ENCODE results near the gene GALNT9. TPM values are rescaled to one million over a fixed set of nuclear protein-coding genes. Genes with fewer than 3 reads are reported as not detected.

GALNT9 gene
- total and polyA plus RNA-seq, 7 experiments from 2014 or later = not detected

- CTCF ChIA-PET = interaction anchor here (0.8 to 1.5 kb wide), 2 partner anchors 139 to 220 kb away, joined by 3 to 5 read pairs; no protein-coding TSS in a partner anchor
- peaks cover 33 to 83% (median 61%) of the 10 kb centered on the region in 5 donors for H3K27me3 Mint-ChIP-seq
These were observed 44.7 kb upstream of the GALNT9 start for GRCh38 chr12:132373901-132374611.

GRCh38 chr12:132367852-132368251 lies 38.5 kb upstream of the GALNT9 start:
- Mint-ChIP-seq H3K36me3 (peaks cover 0 to 2% (median 0%) of the 10 kb centered on the region in 5 donors), H3K4me3 (no peak overlapping the region), H3K27ac (no peak overlapping the region), H3K27me3 (peaks cover 12 to 38% (median 33%) of the 10 kb centered on the region in 5 donors), H3K9me3 (peaks cover 0 to 4% (median 0%) of the 10 kb centered on the region in 11 donors), H3K4me1 (peaks cover 0 to 1% (median 0%) of the 10 kb centered on the region in 7 donors)
- H3K4me3 ChIP-seq (ENCODE audit: low read length) = no peak overlapping the region
- H3K9me3 ChIP-seq (ENCODE audit: control insufficient read depth in 2 of 3, low read length in 3 of 3) = no peaks in the 10 kb centered on the region
- no peak overlapping the region for H3K27ac ChIP-seq (ENCODE audit: low read depth, low read length)
- H3K4me1 ChIP-seq (ENCODE audit: control insufficient read depth in 2 of 2, insufficient read depth in 2 of 2, low read length in 2 of 2) = no peaks in the 10 kb centered on the region
- DNase-seq (no peak), ATAC-seq (no peak)
- intact Hi-C loops (cut with micrococcal nuclease) = no loop called here
- ChIA-PET CTCF (no interaction called here), POLR2A (no interaction called here)
- H3K27me3 ChIP-seq (ENCODE audit: control insufficient read depth in 2 of 2, insufficient read depth in 2 of 2, low read length in 2 of 2) = no peaks in the 10 kb centered on the region
- H3K36me3 ChIP-seq (ENCODE audit: control insufficient read depth in 2 of 3, insufficient read depth in 3 of 3, low read length in 3 of 3) = no peaks in the 10 kb centered on the region

More at GRCh38 chr12:132373901-132374611, 44.7 kb upstream of the GALNT9 start:
- peaks cover 0 to 4% (median 0%) of the 10 kb centered on the region in 11 donors for H3K9me3 Mint-ChIP-seq
- no peaks in the 10 kb centered on the region for H3K36me3 Mint-ChIP-seq
- Histone ChIP-seq H3K4me3 (ENCODE audit: low read length) (no peak overlapping the region), H3K9me3 (ENCODE audit: control insufficient read depth in 2 of 3, low read length in 3 of 3) (no peaks in the 10 kb centered on the region), H3K27ac (ENCODE audit: low read depth, low read length) (no peak overlapping the region), H3K27me3 (ENCODE audit: control insufficient read depth in 2 of 2, insufficient read depth in 2 of 2, low read length in 2 of 2) (peaks cover 0 to 8% of the 10 kb centered on the region in 2 donors), H3K36me3 (ENCODE audit: control insufficient read depth in 2 of 3, insufficient read depth in 3 of 3, low read length in 3 of 3) (no peaks in the 10 kb centered on the region), H3K4me1 (ENCODE audit: control insufficient read depth in 2 of 2, insufficient read depth in 2 of 2, low read length in 2 of 2) (no peaks in the 10 kb centered on the region)
- no peak for DNase-seq
- POLR2A ChIA-PET = no interaction called here
- no peak overlapping the region for H3K4me3 Mint-ChIP-seq
- H3K4me1 Mint-ChIP-seq = peaks cover 0 to 9% (median 0%) of the 10 kb centered on the region in 7 donors
- no peak overlapping the region for H3K27ac Mint-ChIP-seq
- intact Hi-C loops (cut with micrococcal nuclease) = loop anchor here in 1 of 2 donors (1.0 kb wide), 1 partner anchor 220 kb away; no protein-coding TSS in a partner anchor
- no peak for ATAC-seq

- DNase-seq (no peak), ATAC-seq (no peak)
- H3K27ac ChIP-seq (ENCODE audit: low read depth, low read length) = no peak overlapping the region
- H3K36me3 ChIP-seq (ENCODE audit: control insufficient read depth in 2 of 3, insufficient read depth in 3 of 3, low read length in 3 of 3) = no peaks in the 10 kb centered on the region
- POLR2A ChIA-PET = no interaction called here
- Mint-ChIP-seq H3K36me3 (peaks cover 0 to 2% (median 0%) of the 10 kb centered on the region in 5 donors), H3K27me3 (peaks cover 12 to 32% (median 30%) of the 10 kb centered on the region in 5 donors), H3K4me3 (no peak overlapping the region), H3K4me1 (peaks cover 0 to 1% (median 0%) of the 10 kb centered on the region in 7 donors), H3K27ac (no peak overlapping the region), H3K9me3 (peaks cover 0 to 4% (median 0%) of the 10 kb centered on the region in 11 donors)
- no peaks in the 10 kb centered on the region for H3K4me1 ChIP-seq (ENCODE audit: control insufficient read depth in 2 of 2, insufficient read depth in 2 of 2, low read length in 2 of 2)
- CTCF ChIA-PET = no interaction called here
- H3K9me3 ChIP-seq (ENCODE audit: control insufficient read depth in 2 of 3, low read length in 3 of 3) = no peaks in the 10 kb centered on the region
- no peak overlapping the region for H3K4me3 ChIP-seq (ENCODE audit: low read length)
- intact Hi-C loops (cut with micrococcal nuclease) = no loop called here
- no peaks in the 10 kb centered on the region for H3K27me3 ChIP-seq (ENCODE audit: control insufficient read depth in 2 of 2, insufficient read depth in 2 of 2, low read length in 2 of 2)
These were observed 37.9 kb upstream of the GALNT9 start for GRCh38 chr12:132367071-132367851.

- ATAC-seq (no peak), DNase-seq (no peak)
- no peaks in the 10 kb centered on the region for H3K27me3 ChIP-seq (ENCODE audit: control insufficient read depth in 2 of 2, insufficient read depth in 2 of 2, low read length in 2 of 2)
- intact Hi-C loops (cut with micrococcal nuclease) = no loop called here
- Mint-ChIP-seq H3K27me3 (peaks cover 6 to 25% (median 23%) of the 10 kb centered on the region in 5 donors), H3K9me3 (peaks cover 0 to 4% (median 0%) of the 10 kb centered on the region in 11 donors), H3K4me3 (no peak overlapping the region), H3K4me1 (peaks cover 0 to 1% (median 0%) of the 10 kb centered on the region in 7 donors), H3K36me3 (peaks cover 0 to 2% (median 0%) of the 10 kb centered on the region in 5 donors), H3K27ac (no peak overlapping the region)
- no peaks in the 10 kb centered on the region for H3K36me3 ChIP-seq (ENCODE audit: control insufficient read depth in 2 of 3, insufficient read depth in 3 of 3, low read length in 3 of 3)
- no peak overlapping the region for H3K27ac ChIP-seq (ENCODE audit: low read depth, low read length)
- no peaks in the 10 kb centered on the region for H3K4me1 ChIP-seq (ENCODE audit: control insufficient read depth in 2 of 2, insufficient read depth in 2 of 2, low read length in 2 of 2)
- H3K9me3 ChIP-seq (ENCODE audit: control insufficient read depth in 2 of 3, low read length in 3 of 3) = no peaks in the 10 kb centered on the region
- POLR2A ChIA-PET = no interaction called here
- no peak overlapping the region for H3K4me3 ChIP-seq (ENCODE audit: low read length)
- CTCF ChIA-PET = no interaction called here
These were observed 37.0 kb upstream of the GALNT9 start for GRCh38 chr12:132366341-132366861.

- POLR2A ChIA-PET = no interaction called here
- no peak for DNase-seq
- Histone ChIP-seq H3K4me3 (ENCODE audit: low read length) (no peak overlapping the region), H3K27ac (ENCODE audit: low read depth, low read length) (no peak overlapping the region), H3K36me3 (ENCODE audit: control insufficient read depth in 2 of 3, insufficient read depth in 3 of 3, low read length in 3 of 3) (no peaks in the 10 kb centered on the region), H3K9me3 (ENCODE audit: control insufficient read depth in 2 of 3, low read length in 3 of 3) (no peaks in the 10 kb centered on the region), H3K27me3 (ENCODE audit: control insufficient read depth in 2 of 2, insufficient read depth in 2 of 2, low read length in 2 of 2) (no peaks in the 10 kb centered on the region), H3K4me1 (ENCODE audit: control insufficient read depth in 2 of 2, insufficient read depth in 2 of 2, low read length in 2 of 2) (no peaks in the 10 kb centered on the region)
- no peak for ATAC-seq
- Mint-ChIP-seq H3K9me3 (peaks cover 0 to 3% (median 0%) of the 10 kb centered on the region in 11 donors), H3K4me1 (peaks cover 0 to 1% (median 0%) of the 10 kb centered on the region in 7 donors), H3K36me3 (peaks cover 0 to 2% (median 0%) of the 10 kb centered on the region in 5 donors), H3K4me3 (no peak overlapping the region), H3K27me3 (peaks cover 0 to 13% (median 11%) of the 10 kb centered on the region in 5 donors), H3K27ac (no peak overlapping the region)
- intact Hi-C loops (cut with micrococcal nuclease) = no loop called here
- CTCF ChIA-PET = no interaction called here
These were observed 35.8 kb upstream of the GALNT9 start for GRCh38 chr12:132365226-132365625.

GRCh38 chr12:132364348-132364902 lies 35.0 kb upstream of the GALNT9 start:
- Mint-ChIP-seq H3K27me3 (peaks cover 0 to 7% (median 3%) of the 10 kb centered on the region in 5 donors), H3K36me3 (peaks cover 0 to 5% (median 0%) of the 10 kb centered on the region in 5 donors), H3K9me3 (peaks cover 0 to 6% (median 0%) of the 10 kb centered on the region in 11 donors), H3K27ac (no peak overlapping the region), H3K4me3 (no peak overlapping the region), H3K4me1 (peaks cover 0 to 1% (median 0%) of the 10 kb centered on the region in 7 donors)
- no peak for ATAC-seq
- no peak for DNase-seq
- Histone ChIP-seq H3K27me3 (ENCODE audit: control insufficient read depth in 2 of 2, insufficient read depth in 2 of 2, low read length in 2 of 2) (no peaks in the 10 kb centered on the region), H3K9me3 (ENCODE audit: control insufficient read depth in 2 of 3, low read length in 3 of 3) (no peaks in the 10 kb centered on the region), H3K4me3 (ENCODE audit: low read length) (no peak overlapping the region), H3K4me1 (ENCODE audit: control insufficient read depth in 2 of 2, insufficient read depth in 2 of 2, low read length in 2 of 2) (no peaks in the 10 kb centered on the region), H3K27ac (ENCODE audit: low read depth, low read length) (no peak overlapping the region), H3K36me3 (ENCODE audit: control insufficient read depth in 2 of 3, insufficient read depth in 3 of 3, low read length in 3 of 3) (no peaks in the 10 kb centered on the region)
- ChIA-PET CTCF (no interaction called here), POLR2A (no interaction called here)
- intact Hi-C loops (cut with micrococcal nuclease) = no loop called here

Data from naive thymus-derived CD4-positive, alpha-beta T cell (primary cell).